ENCODE data around the gene ENO2.
A peak's percentile ranks its signal among the peaks of the same experiment; 100 is the strongest.

ENO2 gene

GRCh38 chr12:6952121-6952862, 37.9 kb downstream of the ENO2 start:
- H3K27ac ChIP-seq (ENCODE audit: low read length), result peak overlapping the region; percentile 97
- H2AFZ ChIP-seq (ENCODE audit: low read length), result no peak overlapping the region
- peak overlapping the region; percentile 99 for H3K4me2 ChIP-seq (ENCODE audit: low read depth, low read length)
- TF ChIP-seq CTCF (IDR thresholded peaks at IDR 0.05; ENCODE audit: low read length) (no peak), EZH2 (optimal IDR thresholded peaks at IDR 0.05; ENCODE audit: low read depth, low read length) (no peak)
- H3F3A ChIP-seq (ENCODE audit: insufficient read depth, low read length), result peaks cover 45% of the 10 kb centered on the region
- H3K4me1 ChIP-seq (ENCODE audit: low read length), result peaks cover 67% of the 10 kb centered on the region
- H3K9me3 ChIP-seq (replicated peaks; ENCODE audit: insufficient read depth, low read length), result no peaks in the 10 kb centered on the region
- no peaks in the 10 kb centered on the region; the same call in 1 of the 2 replicates for H3K36me3 ChIP-seq (replicated peaks; ENCODE audit: insufficient read depth, low read length)
- DNase-seq, result no peak
- H3K9me2 ChIP-seq (replicated peaks; ENCODE audit: insufficient read depth, low read length), result no peaks in the 10 kb centered on the region
- no peaks in the 10 kb centered on the region for H3K27me3 ChIP-seq (replicated peaks; ENCODE audit: insufficient read depth, low read length)
- peak overlapping the region; percentile 80 for H3K4me3 ChIP-seq (ENCODE audit: low read length)
- H3K79me2 ChIP-seq (ENCODE audit: low read length), result peaks cover 72% of the 10 kb centered on the region
- peak overlapping the region; percentile 91 for H3K9ac ChIP-seq (ENCODE audit: low read length)
- no peaks in the 10 kb centered on the region for H4K20me1 ChIP-seq (ENCODE audit: insufficient read depth, low read length)

- H4K20me1 ChIP-seq (ENCODE audit: insufficient read depth, low read length), result no peaks in the 10 kb centered on the region
- peaks cover 78% of the 10 kb centered on the region for H3K79me2 ChIP-seq (ENCODE audit: low read length)
- H2AFZ ChIP-seq (ENCODE audit: low read length), result no peak overlapping the region
- H3K27ac ChIP-seq (ENCODE audit: low read length), result peak overlapping the region; percentile 97
- peak overlapping the region; percentile 91 for H3K9ac ChIP-seq (ENCODE audit: low read length)
- peak overlapping the region; percentile 80 for H3K4me3 ChIP-seq (ENCODE audit: low read length)
- no peaks in the 10 kb centered on the region for H3K9me2 ChIP-seq (replicated peaks; ENCODE audit: insufficient read depth, low read length)
- H3K36me3 ChIP-seq (replicated peaks; ENCODE audit: insufficient read depth, low read length), result no peaks in the 10 kb centered on the region; the same call in 1 of the 2 replicates
- H3K4me1 ChIP-seq (ENCODE audit: low read length), result peaks cover 74% of the 10 kb centered on the region
- no peaks in the 10 kb centered on the region for H3K9me3 ChIP-seq (replicated peaks; ENCODE audit: insufficient read depth, low read length)
- DNase-seq, result no peak
- TF ChIP-seq EZH2 (optimal IDR thresholded peaks at IDR 0.05; ENCODE audit: low read depth, low read length), result no peak
- no peak for TF ChIP-seq CTCF (IDR thresholded peaks at IDR 0.05; ENCODE audit: low read length)
- TF ChIP-seq EZH2phosphoT487 (IDR thresholded peaks at IDR 0.05; ENCODE audit: low read length), result no peak
- peak overlapping the region; percentile 99 for H3K4me2 ChIP-seq (ENCODE audit: low read depth, low read length)
- H3F3A ChIP-seq (ENCODE audit: insufficient read depth, low read length), result peaks cover 45% of the 10 kb centered on the region
- H3K27me3 ChIP-seq (replicated peaks; ENCODE audit: insufficient read depth, low read length), result no peaks in the 10 kb centered on the region
Observed at GRCh38 chr12:6952863-6953441, 38.6 kb downstream of the ENO2 start.

GRCh38 chr12:6953442-6954315, 39.3 kb downstream of the ENO2 start:
- Histone ChIP-seq H3F3A (ENCODE audit: insufficient read depth, low read length) (peaks cover 52% of the 10 kb centered on the region), H3K4me1 (ENCODE audit: low read length) (peaks cover 80% of the 10 kb centered on the region), H3K4me2 (ENCODE audit: low read depth, low read length) (peak overlapping the region; percentile 99), H3K36me3 (replicated peaks; ENCODE audit: insufficient read depth, low read length) (no peaks in the 10 kb centered on the region; the same call in 1 of the 2 replicates), H3K9me3 (replicated peaks; ENCODE audit: insufficient read depth, low read length) (no peaks in the 10 kb centered on the region), H3K27me3 (replicated peaks; ENCODE audit: insufficient read depth, low read length) (no peaks in the 10 kb centered on the region), H3K9ac (ENCODE audit: low read length) (peak overlapping the region; percentile 91), H3K9me2 (replicated peaks; ENCODE audit: insufficient read depth, low read length) (no peaks in the 10 kb centered on the region), H3K27ac (ENCODE audit: low read length) (peak overlapping the region; percentile 97), H3K79me2 (ENCODE audit: low read length) (peaks cover 85% of the 10 kb centered on the region), H3K4me3 (ENCODE audit: low read length) (peak overlapping the region; percentile 80), H4K20me1 (ENCODE audit: insufficient read depth, low read length) (no peaks in the 10 kb centered on the region), H2AFZ (ENCODE audit: low read length) (no peak overlapping the region)
- peak; percentile 82 for DNase-seq
- no peak for TF ChIP-seq EZH2 (optimal IDR thresholded peaks at IDR 0.05; ENCODE audit: low read depth, low read length)
- no peak for TF ChIP-seq EZH2phosphoT487 (IDR thresholded peaks at IDR 0.05; ENCODE audit: low read length)
- no peak for TF ChIP-seq CTCF (IDR thresholded peaks at IDR 0.05; ENCODE audit: low read length)

All from MM.1S (cell line).